Osteocyte (in vitro differentiated cells): Measurements from ENCODE around the gene ACSS2. TPM values are rescaled to one million over a fixed set of nuclear protein-coding genes. Genes with fewer than 3 reads are reported as not detected.

Experiments
- DNase-seq: peaks from one replicate; pipeline ENCODE4 v3.0.0; 2021; ENCODE audit warnings: mixed read lengths; ENCODE audit not compliant: unreplicated experiment; ENCODE audit errors: extremely low spot score
- H3K27ac Mint-ChIP-seq: one replicate; pipeline ENCODE4 v1.8.0; 2021; ENCODE audit warnings: mild to moderate bottlenecking, mixed read lengths; ENCODE audit not compliant: unreplicated experiment
- H3K27me3 Mint-ChIP-seq: one replicate; pipeline ENCODE4 v1.8.0; 2021; ENCODE audit warnings: mixed read lengths; ENCODE audit not compliant: unreplicated experiment
- H3K36me3 Mint-ChIP-seq: one replicate; pipeline ENCODE4 v1.8.0; 2021; ENCODE audit warnings: mixed read lengths; ENCODE audit not compliant: unreplicated experiment
- H3K4me1 Mint-ChIP-seq: one replicate; pipeline ENCODE4 v1.8.0; 2021; ENCODE audit warnings: mixed read lengths; ENCODE audit not compliant: unreplicated experiment
- H3K4me3 Mint-ChIP-seq: one replicate; pipeline ENCODE4 v1.8.0; 2021; ENCODE audit warnings: mild to moderate bottlenecking, moderate library complexity, mixed read lengths; ENCODE audit not compliant: unreplicated experiment
- H3K9me3 Mint-ChIP-seq: one replicate; pipeline ENCODE4 v1.8.0; 2021; ENCODE audit warnings: mixed read lengths; ENCODE audit not compliant: unreplicated experiment
- CTCF ChIP-seq: fragments of 200-600 bp; sonication (generic); IDR thresholded peaks from 2 replicates; pipeline ENCODE4 v1.5.0; 2021; ENCODE audit warnings: antibody characterized with exemption, mild to moderate bottlenecking, moderate library complexity
- total RNA-seq: library from RNA; stranded (reverse); gene quantifications from 2 replicates; pipeline ENCODE4 v1.2.1, GENCODE V29; 2021

Gene ACSS2
- total RNA-seq, 1 donor from 2014 or later = 31.1 TPM

GRCh38 chr20:34883087-34883688 is 6.8 kb downstream of the ACSS2 start:
- Mint-ChIP-seq H3K27ac (no peak overlapping the region), H3K4me1 (peaks cover 7% of the 10 kb centered on the region), H3K9me3 (no peaks in the 10 kb centered on the region), H3K27me3 (no peaks in the 10 kb centered on the region), H3K4me3 (no peak overlapping the region), H3K36me3 (peaks cover 12% of the 10 kb centered on the region)
- no peak for DNase-seq
- TF ChIP-seq CTCF = no peak

GRCh38 chr20:34883809-34884208 is 7.4 kb downstream of the ACSS2 start:
- H3K27me3 Mint-ChIP-seq = no peaks in the 10 kb centered on the region
- TF ChIP-seq CTCF = no peak
- no peak overlapping the region for H3K4me3 Mint-ChIP-seq
- H3K9me3 Mint-ChIP-seq = no peaks in the 10 kb centered on the region
- H3K36me3 Mint-ChIP-seq = peaks cover 12% of the 10 kb centered on the region
- no peak for DNase-seq
- no peak overlapping the region for H3K27ac Mint-ChIP-seq
- H3K4me1 Mint-ChIP-seq = peaks cover 6% of the 10 kb centered on the region

- H3K4me1 Mint-ChIP-seq = peaks cover 4% of the 10 kb centered on the region
- H3K4me3 Mint-ChIP-seq = no peak overlapping the region
- no peaks in the 10 kb centered on the region for H3K9me3 Mint-ChIP-seq
- no peak for DNase-seq
- H3K36me3 Mint-ChIP-seq = peaks cover 12% of the 10 kb centered on the region
- H3K27ac Mint-ChIP-seq = no peak overlapping the region
- no peaks in the 10 kb centered on the region for H3K27me3 Mint-ChIP-seq
- TF ChIP-seq CTCF = no peak
Measured at GRCh38 chr20:34884260-34884659, 7.8 kb downstream of the ACSS2 start.

- TF ChIP-seq CTCF = no peak
- DNase-seq = no peak
- Mint-ChIP-seq H3K4me3 (no peak overlapping the region), H3K4me1 (peaks cover 1% of the 10 kb centered on the region), H3K36me3 (peaks cover 17% of the 10 kb centered on the region), H3K27ac (no peak overlapping the region), H3K27me3 (no peaks in the 10 kb centered on the region), H3K9me3 (no peaks in the 10 kb centered on the region)
Measured at GRCh38 chr20:34886122-34886521, 9.7 kb downstream of the ACSS2 start.

GRCh38 chr20:34887023-34887422 is 10.6 kb downstream of the ACSS2 start:
- Mint-ChIP-seq H3K36me3 (peaks cover 17% of the 10 kb centered on the region), H3K27ac (no peak overlapping the region), H3K27me3 (no peaks in the 10 kb centered on the region), H3K4me3 (no peak overlapping the region), H3K4me1 (peaks cover 1% of the 10 kb centered on the region), H3K9me3 (no peaks in the 10 kb centered on the region)
- DNase-seq = no peak
- TF ChIP-seq CTCF = no peak
